Heart left ventricle (tissue), 13 donors: ENCODE data around the gene P3R3URF.

Experiments used
- POLR2A ChIP-seq, 2 donors: fragments of 450-650 bp; IDR thresholded peaks; one replicate each; pipeline ENCODE4 v1.6.1; 2017; ENCODE audit warnings: antibody characterized with exemption in 2 of 2, mild to moderate bottlenecking in 2 of 2, moderate library complexity in 2 of 2
- TF ChIP-seq, protein P1 (sequence below), 12 donors: fragments of 200-600 bp; sonication (generic) in 4 of 12; IDR thresholded peaks; one replicate each; pipeline versions ENCODE4 v1.5.0 to v1.8.0; 2018 to 2022; ENCODE audit warnings: antibody characterized with exemption in 12 of 12, mild to moderate bottlenecking in 5 of 12
- donor health status: ischemic (EF 13 %, LVEDD 7.1; RV severe dilation, severe dysfunction).
- donor health status: DM: no; HTN: yes; CAD: no.
- donor health status: DM: no; HTN: no; CAD: no.
- donor health status: ischemic (EF 25% LVEDD 6.9; RV normal size, moderate dysfunction).
- donor health status: ischemic (EF 25% LVEDD 5.7; RV mildly dilated, moderate dysfunction).
- donor health status: ischemic (EF 35%, LVEDD 5.7; RV mildly dilated, moderate dysfunction).
- donor health status: nonischemic (EF 11% LVEDD 7.7; RV severe dilation, severe dysfunction).
- donor health status: DM: yes; HTN: yes; CAD: no.
- donor health status: PGD.
- donor health status: ischemic (EF 29% LVEDD 5.4; RV normal size, mild dysfunction).
- donor health status: nonischemic (EF 23%, LVEDD 6.1; RV moderate dilation, normal function).

DNA sequence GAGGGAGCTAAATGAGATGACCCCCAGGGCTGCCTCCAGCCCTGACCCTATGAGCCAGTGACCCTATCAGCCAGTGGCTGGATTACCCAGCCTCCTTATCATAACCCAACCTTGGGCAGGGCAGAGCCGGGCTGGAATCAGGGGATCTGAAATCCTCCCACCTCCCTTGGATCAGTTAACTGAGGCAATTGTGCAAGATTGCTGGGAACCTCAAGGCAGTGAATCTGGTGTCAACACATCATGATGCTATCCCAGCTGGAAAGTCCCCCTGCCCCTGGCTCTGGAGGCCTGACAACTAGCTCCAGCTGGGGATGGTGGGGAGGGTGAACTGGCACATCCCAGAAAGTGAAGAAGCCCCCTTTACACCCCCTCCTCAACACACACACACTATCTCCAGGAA is 7.8 kb downstream of the P3R3URF start:
- TF ChIP-seq, protein P1, sequence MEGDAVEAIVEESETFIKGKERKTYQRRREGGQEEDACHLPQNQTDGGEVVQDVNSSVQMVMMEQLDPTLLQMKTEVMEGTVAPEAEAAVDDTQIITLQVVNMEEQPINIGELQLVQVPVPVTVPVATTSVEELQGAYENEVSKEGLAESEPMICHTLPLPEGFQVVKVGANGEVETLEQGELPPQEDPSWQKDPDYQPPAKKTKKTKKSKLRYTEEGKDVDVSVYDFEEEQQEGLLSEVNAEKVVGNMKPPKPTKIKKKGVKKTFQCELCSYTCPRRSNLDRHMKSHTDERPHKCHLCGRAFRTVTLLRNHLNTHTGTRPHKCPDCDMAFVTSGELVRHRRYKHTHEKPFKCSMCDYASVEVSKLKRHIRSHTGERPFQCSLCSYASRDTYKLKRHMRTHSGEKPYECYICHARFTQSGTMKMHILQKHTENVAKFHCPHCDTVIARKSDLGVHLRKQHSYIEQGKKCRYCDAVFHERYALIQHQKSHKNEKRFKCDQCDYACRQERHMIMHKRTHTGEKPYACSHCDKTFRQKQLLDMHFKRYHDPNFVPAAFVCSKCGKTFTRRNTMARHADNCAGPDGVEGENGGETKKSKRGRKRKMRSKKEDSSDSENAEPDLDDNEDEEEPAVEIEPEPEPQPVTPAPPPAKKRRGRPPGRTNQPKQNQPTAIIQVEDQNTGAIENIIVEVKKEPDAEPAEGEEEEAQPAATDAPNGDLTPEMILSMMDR (IDR thresholded peaks at IDR 0.05), result no peak
- no peak for TF ChIP-seq POLR2A (IDR thresholded peaks at IDR 0.05)
